ENCODE data around the gene GDI1. TPM values are rescaled to one million over a fixed set of nuclear protein-coding genes. Genes with fewer than 3 reads are reported as not detected.

Gene GDI1
- total and polyA plus RNA-seq, 2 experiments from 2014 or later, result 131 to 190 TPM

- Histone ChIP-seq H3K27ac (no peak overlapping the region), H3K9me3 (ENCODE audit: low read depth) (no peaks in the 10 kb centered on the region), H3K4me3 (no peak overlapping the region), H3K36me3 (no peaks in the 10 kb centered on the region), H3K4me1 (ENCODE audit: low read depth) (no peaks in the 10 kb centered on the region), H3K27me3 (no peaks in the 10 kb centered on the region)
- TF ChIP-seq, protein P1, sequence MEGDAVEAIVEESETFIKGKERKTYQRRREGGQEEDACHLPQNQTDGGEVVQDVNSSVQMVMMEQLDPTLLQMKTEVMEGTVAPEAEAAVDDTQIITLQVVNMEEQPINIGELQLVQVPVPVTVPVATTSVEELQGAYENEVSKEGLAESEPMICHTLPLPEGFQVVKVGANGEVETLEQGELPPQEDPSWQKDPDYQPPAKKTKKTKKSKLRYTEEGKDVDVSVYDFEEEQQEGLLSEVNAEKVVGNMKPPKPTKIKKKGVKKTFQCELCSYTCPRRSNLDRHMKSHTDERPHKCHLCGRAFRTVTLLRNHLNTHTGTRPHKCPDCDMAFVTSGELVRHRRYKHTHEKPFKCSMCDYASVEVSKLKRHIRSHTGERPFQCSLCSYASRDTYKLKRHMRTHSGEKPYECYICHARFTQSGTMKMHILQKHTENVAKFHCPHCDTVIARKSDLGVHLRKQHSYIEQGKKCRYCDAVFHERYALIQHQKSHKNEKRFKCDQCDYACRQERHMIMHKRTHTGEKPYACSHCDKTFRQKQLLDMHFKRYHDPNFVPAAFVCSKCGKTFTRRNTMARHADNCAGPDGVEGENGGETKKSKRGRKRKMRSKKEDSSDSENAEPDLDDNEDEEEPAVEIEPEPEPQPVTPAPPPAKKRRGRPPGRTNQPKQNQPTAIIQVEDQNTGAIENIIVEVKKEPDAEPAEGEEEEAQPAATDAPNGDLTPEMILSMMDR (IDR thresholded peaks at IDR 0.05; ENCODE audit: low read depth, low read length), result no peak
- DNase-seq (ENCODE audit: low read depth in 1 of 2, low spot score in 1 of 2), result no peak
Measured at GRCh38 chrX:154417157-154417556, 19.8 kb upstream of the GDI1 start.

- Histone ChIP-seq H3K27ac (no peak overlapping the region), H3K36me3 (no peaks in the 10 kb centered on the region), H3K4me3 (no peak overlapping the region), H3K27me3 (no peaks in the 10 kb centered on the region), H3K4me1 (ENCODE audit: low read depth) (no peaks in the 10 kb centered on the region), H3K9me3 (ENCODE audit: low read depth) (no peaks in the 10 kb centered on the region)
- no peak for DNase-seq (ENCODE audit: low read depth in 1 of 2, low spot score in 1 of 2)
- TF ChIP-seq, protein P1 (IDR thresholded peaks at IDR 0.05; ENCODE audit: low read depth, low read length), result no peak
Measured at GRCh38 chrX:154419189-154419588, 17.8 kb upstream of the GDI1 start.

GRCh38 chrX:154419688-154420401, 17.1 kb upstream of the GDI1 start:
- Histone ChIP-seq H3K27ac (no peak overlapping the region), H3K9me3 (ENCODE audit: low read depth) (no peaks in the 10 kb centered on the region)
- TF ChIP-seq, protein P1 (IDR thresholded peaks at IDR 0.05; ENCODE audit: low read depth, low read length), result no peak

GRCh38 chrX:154420402-154420756, 16.6 kb upstream of the GDI1 start:
- Histone ChIP-seq H3K4me1 (ENCODE audit: low read depth) (no peaks in the 10 kb centered on the region), H3K4me3 (no peak overlapping the region), H3K27me3 (no peaks in the 10 kb centered on the region), H3K27ac (no peak overlapping the region), H3K9me3 (ENCODE audit: low read depth) (no peaks in the 10 kb centered on the region), H3K36me3 (no peaks in the 10 kb centered on the region)
- TF ChIP-seq, protein P1 (IDR thresholded peaks at IDR 0.05; ENCODE audit: low read depth, low read length), result no peak
- no peak for DNase-seq (ENCODE audit: low read depth in 1 of 2, low spot score in 1 of 2)

More at GRCh38 chrX:154419688-154420401, 17.1 kb upstream of the GDI1 start:
- no peak for DNase-seq (ENCODE audit: low read depth in 1 of 2, low spot score in 1 of 2)
- H3K4me1 ChIP-seq (ENCODE audit: low read depth), result no peaks in the 10 kb centered on the region
- H3K4me3 ChIP-seq, result no peak overlapping the region
- H3K36me3 ChIP-seq, result no peaks in the 10 kb centered on the region
- H3K27me3 ChIP-seq, result no peaks in the 10 kb centered on the region

DNA sequence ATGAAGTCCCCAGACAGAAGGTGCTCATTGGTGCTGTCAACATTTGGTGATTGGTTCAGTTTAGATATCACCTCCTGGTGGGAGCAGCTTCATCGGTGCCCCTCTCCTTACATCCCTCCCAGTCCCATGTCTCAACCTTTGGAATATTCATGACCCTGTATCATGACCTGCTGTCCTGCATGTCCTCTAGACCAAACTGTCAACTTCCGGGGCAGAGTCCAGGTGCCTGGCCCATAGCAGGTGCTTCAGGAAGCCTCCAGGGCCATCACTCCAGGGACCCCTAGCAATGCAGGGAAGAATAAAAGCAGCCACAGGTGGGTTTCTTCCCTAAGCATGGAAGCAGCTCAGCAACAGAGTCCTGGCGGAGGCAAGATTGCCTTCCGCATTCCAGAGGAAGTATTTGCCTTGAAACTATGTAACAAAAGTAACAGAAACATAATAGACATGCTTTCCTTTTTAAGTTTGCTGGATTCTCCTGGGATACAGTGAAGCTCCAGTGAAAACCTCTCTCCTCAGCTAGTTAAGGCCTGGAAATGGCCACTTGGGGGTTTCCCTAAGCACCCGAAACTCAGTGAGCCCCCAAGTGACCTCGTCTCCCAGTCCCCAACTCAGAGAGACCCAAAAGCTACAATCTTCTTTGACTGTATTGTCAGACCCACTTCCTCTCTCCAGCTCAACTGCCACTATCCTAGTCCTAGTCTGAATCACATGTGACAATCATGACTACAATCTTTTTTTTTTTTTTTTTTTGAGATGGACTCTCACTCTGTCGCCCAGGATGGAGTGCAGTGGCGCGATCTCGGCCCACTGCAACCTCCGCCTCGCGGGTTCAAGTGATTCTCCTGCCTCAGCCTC, 9.8 kb upstream of the GDI1 start:
- Histone ChIP-seq H3K27ac (no peak overlapping the region), H3K27me3 (no peaks in the 10 kb centered on the region), H3K4me3 (no peak overlapping the region), H3K4me1 (ENCODE audit: low read depth) (no peaks in the 10 kb centered on the region), H3K9me3 (ENCODE audit: low read depth) (no peaks in the 10 kb centered on the region), H3K36me3 (no peaks in the 10 kb centered on the region)
- TF ChIP-seq, protein P1 (IDR thresholded peaks at IDR 0.05; ENCODE audit: low read depth, low read length), result no peak
- DNase-seq (ENCODE audit: low read depth in 1 of 2, low spot score in 1 of 2), result no peak
